SK-N-DZ (cell line): Measurements from ENCODE around the gene ITIH4. TPM values are rescaled to one million over a fixed set of nuclear protein-coding genes. Genes with fewer than 3 reads are reported as not detected.

Source experiments
- DNase-seq: peaks from one replicate; pipeline ENCODE4 v3.0.0-alpha.2; 2015; ENCODE audit warnings: low spot score
- polyA plus RNA-seq, 2 experiments: library from polyadenylated mRNA; depleted of rRNA; stranded (reverse); fragments of >200 nt; gene quantifications; 2 replicates each; pipeline ENCODE4 v1.2.3, GENCODE V29; 2014

ITIH4 gene
- not detected in 2 replicates for polyA plus RNA-seq (2014; cell fraction: cytosol; rRNA removed)
- polyA plus RNA-seq (2014; cell fraction: nucleus; rRNA removed), result 0.35 and 6.0 TPM in 2 replicates

DNA sequence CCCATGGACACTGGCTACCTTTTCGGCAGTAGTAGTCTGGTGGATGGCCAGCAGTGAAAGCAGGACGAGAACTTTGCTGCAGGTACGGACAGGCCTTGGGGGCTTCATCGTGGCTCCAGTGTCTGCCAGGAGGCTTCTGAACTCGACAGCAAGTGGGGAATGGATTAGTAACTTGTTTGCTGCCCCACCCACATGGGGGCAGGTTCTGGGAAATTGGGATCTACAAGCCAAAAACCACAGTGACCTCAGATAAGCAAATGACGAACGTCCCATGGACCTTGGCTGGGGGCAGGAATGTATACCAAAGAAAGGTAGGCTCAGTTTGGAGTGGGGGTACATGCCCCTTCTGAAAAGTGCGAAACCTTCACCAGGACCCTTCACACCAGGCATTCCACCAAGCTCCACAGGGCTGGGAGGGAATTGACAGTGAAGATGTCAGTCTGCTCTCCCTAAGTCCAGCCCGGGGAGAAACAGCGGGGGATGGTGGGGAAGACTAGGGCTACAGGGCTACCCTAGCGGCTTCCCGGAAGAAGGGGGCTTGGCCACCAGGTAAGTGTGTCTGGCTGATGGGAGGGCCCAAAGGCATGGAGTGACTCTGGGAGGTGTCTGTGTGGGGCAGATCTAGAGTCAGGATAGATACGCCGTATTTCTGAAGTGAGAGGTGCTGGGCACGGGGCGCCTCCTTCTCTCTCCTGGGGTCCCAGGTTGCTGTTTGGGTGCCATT, at the start of gene ITIH4:
ITIH4 (minus strand) TSS at position 138 of the 724 bp plus-strand sequence; CDS start at position 108, 30 bp downstream.
- DNase-seq, result no peak

DNA sequence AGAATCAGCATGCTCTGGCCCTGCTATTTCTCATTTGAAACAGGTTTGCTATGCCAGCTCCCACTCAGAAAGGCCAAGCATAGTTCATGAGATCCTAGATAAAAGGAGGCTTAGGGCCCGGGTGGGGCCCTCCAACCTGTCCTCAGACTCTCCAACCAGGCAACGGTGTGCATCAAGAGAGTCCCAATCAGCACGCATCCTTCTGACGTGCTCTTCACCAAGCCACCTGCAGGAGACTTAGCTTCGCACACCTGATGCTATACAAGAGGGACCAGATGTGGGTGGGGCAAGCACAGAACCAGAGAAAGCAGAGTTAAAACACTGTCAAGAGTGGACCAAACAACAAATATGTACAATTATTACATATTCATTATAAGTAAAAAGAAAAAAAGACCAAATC, 49.6 kb upstream of the ITIH4 start:
- DNase-seq, result no peak

DNA sequence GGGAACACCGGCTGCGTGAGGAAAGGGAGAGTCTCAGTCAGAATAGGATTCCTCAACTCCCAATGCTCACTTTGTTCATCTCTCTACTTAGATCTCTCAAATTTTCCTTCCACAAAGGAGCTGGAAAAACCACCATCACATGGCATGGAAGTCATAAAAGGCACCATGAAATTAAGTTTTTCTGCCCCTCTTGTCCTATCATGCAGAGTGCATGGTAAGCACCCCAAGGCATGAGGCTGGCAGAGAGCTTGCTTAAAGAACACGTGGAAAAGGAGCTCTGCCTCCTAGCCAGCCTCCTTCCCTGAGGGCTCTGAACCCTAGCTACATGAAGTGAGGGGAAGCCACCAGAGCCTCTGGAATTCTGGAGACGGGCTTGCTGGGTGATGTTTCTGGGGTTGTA, 49.1 kb upstream of the ITIH4 start:
- no peak for DNase-seq

DNA sequence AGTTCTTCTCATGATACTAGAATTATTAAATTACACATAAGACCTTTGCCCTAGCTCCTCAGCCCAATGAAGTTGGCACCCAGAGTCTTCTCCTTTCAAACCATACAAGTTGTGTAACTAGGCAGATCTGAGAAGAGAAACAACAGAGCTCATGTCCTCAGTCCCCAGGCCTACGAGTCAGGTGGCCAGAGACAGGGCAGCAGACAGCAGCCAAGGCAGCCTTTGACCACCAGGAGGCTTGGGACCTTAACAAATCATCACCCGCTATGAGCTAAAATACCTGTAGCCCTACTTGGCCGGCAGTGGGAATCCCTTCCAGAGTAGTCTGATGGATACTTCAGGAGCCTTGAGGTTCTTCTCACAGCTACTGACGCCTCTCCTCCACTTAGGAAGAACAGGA, 48.6 kb upstream of the ITIH4 start:
- DNase-seq, result no peak

DNA sequence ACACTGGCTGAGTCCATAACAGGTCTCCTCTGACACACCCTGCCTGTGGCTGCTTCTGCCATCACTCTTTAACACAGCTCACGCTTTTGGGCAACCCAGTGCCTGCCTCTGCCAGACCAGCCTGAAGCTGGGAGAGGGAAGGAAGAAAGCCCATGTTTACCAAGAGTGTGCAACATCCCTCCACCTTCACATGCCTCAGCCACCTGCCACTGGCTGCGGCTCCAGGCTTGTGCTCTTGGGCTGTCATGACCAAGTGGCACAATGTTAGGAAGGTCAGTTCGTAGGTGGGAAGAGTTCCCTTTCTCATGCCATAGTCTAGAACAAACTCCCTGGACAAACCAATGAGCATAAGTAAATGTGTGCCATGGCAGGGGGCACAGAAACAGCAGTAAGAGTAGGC, 46.6 kb upstream of the ITIH4 start:
- no peak for DNase-seq

DNA sequence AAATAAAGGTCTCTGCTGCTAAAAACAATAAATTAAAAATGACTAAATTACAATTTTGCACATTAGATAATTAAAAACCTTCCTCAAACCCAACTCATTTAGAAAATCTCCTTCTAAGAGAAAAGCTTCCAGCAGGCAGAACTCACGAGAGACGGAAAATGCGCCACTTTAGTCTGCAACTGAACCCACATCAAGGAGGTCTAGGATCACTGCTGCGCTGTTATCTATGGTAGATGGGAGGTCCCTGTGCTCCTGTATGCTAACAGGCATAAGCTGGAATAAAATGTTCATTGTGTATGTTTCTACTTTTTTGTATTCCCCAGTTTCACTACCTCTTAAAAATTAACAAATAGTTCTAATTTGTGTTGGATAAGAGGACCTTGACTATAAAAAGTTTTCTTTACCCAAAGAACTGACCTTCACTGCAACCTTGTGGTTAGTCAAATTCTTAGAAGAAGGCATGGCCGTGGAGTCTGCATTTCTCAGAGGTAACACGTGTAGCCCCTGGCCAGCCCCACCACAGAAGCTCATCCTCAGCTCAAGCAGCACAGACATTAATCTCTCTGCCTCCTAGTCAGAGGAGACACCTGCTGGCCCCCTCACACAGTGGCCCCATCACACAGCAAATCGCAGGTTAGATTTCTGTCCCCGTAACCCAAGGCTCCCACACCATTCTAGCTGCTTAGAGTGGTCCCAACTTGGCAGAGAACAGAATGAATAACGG, 44.6 kb upstream of the ITIH4 start:
- no peak for DNase-seq

DNA sequence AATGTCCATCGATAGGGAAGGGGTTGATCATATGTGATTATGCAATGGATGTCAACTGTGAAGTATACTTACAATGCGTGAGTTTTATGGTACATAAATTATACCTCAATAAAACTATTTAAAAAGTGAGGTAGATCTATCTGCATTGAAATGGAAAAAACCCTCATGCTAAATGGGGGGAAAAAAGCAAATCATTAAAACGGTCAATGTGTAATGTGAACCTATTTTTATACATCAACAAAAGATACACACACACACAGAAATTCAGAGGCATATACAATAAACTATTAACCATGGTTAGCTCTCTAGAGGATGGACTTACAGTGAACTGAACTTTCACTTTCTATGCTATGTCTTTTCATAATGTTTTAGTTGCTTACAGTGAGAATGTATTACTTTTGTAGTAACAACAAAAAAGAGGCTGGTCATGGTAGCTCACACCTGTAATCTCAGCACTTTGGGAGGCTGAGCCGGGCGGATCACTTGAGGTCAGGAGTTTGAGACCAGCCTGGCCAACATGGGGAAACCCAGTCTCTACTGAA, 43.8 kb upstream of the ITIH4 start:
- DNase-seq, result no peak

DNA sequence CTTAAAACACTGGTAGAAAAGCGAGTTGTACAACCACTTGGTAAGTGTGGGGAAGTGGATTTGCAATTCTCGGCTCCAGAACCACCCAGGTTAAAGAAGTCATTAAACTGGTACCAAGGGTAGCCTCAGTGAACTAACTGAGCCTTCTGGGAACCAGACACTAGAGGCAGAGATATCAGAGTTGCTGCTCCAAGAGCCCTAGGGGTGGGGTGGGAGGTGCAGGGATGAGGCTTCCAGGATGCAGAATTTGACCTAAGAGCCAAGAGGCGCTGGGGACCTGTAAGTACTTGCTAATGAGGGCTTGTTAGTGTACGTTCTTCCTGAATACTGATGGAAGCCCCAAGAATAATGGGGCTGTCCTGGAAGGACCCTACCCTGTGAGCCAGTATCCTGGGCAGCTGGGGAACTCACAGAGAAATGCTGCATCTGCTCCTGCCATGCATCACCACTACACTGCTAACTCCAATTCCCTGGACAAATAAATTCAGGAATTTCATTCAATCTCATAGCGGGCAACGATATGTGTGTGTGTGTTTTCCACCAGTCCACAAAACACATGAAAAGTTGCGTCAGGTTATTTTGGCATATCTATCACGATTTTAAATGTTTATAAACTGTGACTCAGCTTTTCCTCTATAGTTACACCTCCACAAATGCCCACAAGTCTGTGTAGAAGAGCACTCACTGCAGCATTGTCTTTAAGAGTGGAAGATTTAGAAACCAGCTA, 43.1 kb upstream of the ITIH4 start:
- no peak for DNase-seq

DNA sequence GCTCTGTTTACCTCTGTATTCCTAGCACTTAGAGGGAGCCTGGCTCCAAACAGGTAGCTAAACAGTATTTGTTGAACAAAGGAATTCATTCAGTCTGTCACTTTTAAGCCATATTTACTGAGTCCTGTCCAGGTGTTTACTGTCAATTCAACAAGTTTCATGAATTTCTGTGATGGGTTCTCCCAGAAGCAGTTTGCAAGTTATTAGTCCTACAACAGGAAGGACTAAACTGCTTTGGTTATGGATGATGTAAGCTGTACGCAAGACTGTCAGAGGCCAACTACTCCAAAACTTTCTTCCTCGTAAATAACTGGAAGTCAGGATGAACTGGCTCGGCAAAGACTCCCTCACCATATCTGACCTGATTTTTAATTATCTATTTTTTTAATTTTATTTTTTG, 41.8 kb upstream of the ITIH4 start:
- no peak for DNase-seq

DNA sequence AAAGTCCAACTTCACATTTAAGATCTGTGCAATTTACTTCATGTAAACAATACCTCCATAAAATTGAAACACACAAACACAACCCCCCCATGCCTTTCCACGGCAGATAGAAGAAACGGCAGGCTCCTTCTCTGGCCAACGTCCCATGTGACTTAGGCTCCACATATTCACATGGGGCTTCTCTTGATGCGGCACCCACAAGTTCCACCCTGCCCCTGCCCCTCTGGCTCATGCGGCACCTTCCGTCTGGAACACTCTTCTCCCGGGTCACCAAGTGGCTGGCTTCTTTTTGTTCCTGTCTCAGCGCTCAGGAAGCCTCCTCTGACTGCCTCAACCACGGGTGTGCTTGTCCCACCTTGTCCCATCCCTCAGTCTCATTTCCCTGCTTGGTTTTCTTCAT, 41.3 kb upstream of the ITIH4 start:
- no peak for DNase-seq

DNA sequence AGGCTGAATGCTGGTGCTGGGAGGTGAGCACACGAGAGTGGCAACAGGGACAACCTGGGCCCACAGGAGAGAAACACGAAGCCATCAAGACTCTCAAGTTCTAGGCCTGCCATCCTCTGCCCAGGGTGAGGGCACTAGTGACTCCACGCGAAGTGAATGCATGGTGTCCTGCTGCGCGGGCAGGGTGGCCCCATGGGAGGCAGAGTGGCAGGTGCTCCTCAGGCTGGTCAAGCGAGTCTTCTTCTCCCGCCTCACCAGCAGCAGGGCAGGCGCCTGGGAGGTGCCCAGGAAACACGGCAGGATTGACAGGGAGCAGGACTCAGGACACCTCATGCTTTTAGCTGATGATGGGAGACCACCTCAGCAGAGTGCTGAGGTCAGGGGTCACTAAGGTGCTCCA, 40.0 kb upstream of the ITIH4 start:
- no peak for DNase-seq

DNA sequence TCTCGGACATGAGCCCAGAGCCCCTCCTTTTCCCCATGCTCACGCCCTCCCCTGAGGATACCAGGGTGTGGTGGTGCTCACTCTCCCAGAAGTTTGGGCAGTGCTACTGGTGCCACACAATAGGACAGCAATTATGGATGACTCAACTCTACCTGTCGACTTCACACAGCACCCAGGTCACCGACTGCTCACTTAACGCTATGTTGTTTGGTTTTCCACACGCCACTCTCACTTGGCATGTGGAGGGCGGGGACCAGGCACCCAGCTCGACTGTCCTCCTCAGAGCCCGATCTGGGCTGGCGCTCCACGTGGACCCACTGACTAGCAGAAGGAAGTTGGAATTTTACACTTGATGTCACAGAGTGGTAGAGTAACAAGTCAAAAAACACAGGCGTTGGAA, 36.0 kb upstream of the ITIH4 start:
- DNase-seq, result no peak

DNA sequence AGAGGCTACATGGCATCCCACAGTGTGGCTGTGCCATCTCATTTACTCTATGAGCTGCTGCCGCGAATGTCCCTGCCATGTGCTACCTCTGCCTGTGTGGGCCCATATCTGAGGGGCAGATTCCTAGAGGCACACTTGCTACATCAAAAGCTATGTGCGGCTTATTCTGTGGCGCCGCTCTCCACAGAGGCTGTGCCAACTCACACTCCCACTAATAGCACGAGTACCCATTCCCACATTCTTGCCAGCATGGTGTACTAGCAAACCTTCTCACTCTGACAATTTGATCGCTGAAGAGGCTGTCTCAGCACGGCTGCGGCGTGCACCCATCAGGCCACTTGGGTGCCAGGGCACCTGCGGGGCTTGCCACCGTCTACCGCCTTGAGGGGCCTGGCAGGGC, 35.5 kb upstream of the ITIH4 start:
- DNase-seq, result no peak

DNA sequence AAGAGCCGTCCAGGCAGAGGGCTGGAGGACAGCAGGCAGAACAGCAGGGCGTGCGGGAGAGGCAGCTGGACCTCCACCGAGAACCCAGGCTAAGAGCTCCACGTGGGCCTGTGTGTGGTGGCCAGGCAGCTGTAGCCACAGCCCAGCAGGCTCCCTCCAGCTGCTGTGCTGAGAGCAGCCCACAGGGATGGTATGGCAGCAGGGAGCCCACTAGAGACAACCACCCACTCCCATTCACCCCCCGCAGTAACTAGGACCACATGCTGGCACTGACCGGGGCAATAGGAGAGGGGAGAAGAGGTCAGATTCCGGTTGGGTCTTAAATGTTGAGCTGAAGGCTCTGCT, 29.9 kb upstream of the ITIH4 start:
- no peak for DNase-seq

DNA sequence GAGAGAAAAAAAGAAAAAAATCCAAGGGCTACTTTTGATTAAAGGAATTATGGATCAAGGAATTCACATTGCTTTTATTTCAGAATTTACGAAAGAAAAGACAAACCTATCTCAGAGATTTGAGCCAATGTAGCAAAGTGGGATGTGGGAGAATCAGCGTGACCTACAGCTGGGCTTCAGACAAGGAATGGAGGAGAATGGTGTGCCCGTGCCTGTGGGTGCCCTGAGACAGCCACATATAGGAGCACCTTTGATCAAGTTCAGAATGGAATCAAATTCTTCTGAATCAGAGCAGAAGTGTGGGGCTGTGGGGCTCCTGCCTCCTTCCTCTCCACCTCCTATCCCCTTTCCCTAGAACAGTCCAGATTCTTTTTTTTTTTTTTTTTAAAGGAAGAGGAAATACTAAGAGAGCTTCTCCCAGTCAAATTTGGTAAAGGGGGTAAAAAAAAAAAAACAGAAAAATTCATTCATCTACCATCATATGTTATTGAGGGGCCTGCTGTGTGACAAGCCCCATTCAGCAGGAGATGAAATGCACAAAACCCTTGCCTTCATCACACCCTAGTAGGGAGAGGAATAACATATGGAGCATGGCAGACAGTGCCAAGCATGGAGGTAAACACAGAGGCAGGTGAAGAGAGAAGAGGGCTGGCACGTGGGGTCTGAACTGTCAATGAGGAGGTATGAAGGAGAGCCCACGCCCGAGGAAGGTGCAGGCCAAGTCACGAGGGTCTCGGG, 29.4 kb upstream of the ITIH4 start:
- DNase-seq, result no peak

DNA sequence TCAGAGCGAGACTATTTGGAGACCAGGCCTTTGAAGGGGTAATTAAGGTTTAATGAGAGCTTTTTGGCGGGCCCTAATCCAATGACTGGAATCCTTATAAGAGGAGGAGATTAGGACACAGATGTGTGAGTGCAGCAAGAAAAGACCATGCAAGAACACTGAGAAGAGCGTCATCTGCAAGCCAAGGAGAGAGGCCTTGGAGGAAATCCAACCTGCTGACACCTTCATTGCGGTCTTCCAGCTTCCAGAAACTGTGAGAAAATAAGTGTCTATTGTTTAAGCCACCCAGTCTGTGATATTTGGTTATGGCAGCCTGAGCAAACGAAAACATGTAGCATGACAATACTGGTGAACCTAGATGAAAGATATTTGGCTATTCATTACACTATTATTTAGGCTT, 27.4 kb upstream of the ITIH4 start:
- no peak for DNase-seq

DNA sequence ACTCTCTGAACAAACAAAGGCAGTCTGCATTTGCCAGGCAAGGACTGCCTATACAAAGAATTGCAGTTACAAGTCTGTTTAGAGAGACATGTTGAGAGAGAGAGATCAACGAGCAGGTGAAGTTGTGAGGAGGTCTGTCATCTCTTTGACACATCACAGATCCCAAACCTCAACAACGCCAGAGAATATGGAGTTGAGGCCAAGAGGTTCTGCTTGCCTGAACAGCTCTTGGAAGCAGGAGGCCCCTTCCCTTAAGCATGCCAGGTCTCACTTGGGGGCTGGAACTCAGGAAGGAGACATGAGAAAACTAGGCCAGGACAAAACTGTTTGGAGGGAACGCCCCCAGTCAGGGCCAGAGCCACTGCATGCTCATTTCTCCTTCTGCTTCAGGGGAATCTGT, 26.7 kb upstream of the ITIH4 start:
- DNase-seq, result peak; percentile 34

DNA sequence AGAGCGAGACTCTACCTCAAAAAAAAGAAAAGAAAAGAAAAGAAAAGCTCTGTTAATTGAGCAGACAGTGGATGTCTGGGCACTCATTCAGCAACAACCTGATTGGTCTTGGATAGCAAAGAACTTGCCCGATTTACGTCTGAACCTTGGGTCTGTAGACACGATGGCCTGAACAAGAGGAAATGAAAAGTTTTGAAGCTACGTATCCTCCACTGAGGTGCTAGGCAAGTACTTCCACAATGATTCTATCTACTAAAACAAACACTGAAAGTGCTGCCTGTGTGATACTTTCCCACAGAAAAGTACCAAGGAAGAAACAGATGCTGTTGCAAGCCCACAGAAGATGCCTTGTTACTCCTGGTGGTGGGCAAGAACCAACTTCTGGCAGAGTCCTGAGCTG, 26.2 kb upstream of the ITIH4 start:
- DNase-seq, result no peak

DNA sequence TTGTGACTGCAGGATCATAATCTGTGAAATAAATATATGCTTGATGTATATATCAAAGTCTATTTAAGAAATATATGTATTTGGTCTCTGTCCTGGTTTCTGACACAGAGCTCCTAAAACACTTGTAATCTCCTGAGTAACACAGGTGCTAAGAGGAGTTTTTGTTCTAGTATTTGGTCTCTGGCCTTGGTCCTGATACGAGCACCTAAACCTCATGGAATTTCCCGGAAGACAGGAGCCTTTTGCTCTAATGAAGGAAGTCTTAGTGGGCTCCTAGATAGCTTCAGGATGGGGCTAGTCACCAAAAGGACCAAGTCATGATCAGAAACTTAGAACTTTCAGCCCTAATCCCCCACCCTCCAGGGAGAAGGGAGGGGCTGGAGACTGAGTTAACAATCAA, 23.5 kb upstream of the ITIH4 start:
- DNase-seq, result no peak

DNA sequence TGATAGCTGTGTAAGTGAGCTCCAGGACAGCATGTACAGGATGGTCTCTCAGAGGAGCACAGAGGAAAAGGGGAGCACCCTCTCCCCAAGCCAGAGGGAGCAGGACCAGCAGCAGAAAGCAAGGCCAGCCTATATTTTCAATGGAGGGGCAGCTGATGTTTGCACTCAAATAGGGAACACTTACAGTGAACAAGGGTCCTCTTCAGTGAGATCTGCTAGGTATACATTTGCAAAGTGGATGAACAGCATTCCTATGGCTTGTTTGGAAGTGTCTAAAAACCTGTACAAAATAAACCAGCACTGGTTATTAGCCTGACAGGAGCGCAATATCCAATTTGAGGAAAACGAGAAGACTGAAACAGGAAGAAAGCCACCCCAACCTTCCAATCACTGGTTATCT, 21.9 kb upstream of the ITIH4 start:
- no peak for DNase-seq

DNA sequence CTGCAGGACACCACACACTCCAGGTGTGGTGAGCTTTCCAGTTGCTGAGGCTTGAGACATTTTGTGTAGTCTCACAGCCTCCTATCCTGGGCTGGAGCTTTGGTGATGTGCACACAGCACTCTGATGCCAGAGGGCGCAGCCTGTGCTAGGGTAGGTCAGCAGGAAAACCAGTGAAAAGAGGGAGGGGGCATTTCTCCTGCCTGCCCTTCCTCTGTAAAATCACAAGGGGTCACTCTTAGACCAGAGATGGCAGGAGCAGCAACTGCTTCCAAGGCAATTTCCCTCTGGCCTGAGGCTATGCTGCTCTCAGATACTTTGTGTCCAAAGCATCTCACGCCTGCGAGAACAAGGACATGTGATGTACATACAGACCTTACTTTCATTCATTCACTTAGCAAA, 20.9 kb upstream of the ITIH4 start:
- peak; percentile 36 for DNase-seq

DNA sequence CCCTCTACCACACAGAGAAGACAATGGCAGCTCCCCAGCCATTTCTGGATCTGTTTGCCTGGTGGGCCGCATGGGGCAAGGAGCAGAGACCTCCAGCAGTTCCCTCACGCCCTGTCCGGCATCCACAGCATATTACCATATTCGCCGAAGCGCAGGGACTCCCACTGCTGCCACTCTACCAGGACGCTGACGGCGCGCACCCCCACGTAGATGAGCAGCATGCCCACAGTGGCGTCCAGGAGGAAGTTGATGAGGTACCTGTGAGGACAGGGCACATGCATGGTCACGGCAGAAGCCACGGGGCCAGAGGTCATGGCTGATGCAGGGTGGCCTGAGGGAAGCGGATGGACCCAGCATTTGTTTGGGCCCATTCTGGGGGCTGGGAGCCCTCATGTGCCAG, 19.2 kb upstream of the ITIH4 start:
- no peak for DNase-seq
